Stimulated activated CD8-positive, alpha-beta memory T cell treated with anti-CD3 and anti-CD28 coated beads, Interleukin-7, amount 100 ng/mL, for 48 hours (primary cell): ENCODE measurements around the gene NOC2L.

ENCODE experiments used
- DNase-seq, 2 donors: peaks; one replicate each; pipeline ENCODE4 v3.0.0-alpha.2; 2020; ENCODE audit warnings: low read depth in 1 of 2; ENCODE audit errors: extremely low read depth in 1 of 2

NOC2L gene

DNA sequence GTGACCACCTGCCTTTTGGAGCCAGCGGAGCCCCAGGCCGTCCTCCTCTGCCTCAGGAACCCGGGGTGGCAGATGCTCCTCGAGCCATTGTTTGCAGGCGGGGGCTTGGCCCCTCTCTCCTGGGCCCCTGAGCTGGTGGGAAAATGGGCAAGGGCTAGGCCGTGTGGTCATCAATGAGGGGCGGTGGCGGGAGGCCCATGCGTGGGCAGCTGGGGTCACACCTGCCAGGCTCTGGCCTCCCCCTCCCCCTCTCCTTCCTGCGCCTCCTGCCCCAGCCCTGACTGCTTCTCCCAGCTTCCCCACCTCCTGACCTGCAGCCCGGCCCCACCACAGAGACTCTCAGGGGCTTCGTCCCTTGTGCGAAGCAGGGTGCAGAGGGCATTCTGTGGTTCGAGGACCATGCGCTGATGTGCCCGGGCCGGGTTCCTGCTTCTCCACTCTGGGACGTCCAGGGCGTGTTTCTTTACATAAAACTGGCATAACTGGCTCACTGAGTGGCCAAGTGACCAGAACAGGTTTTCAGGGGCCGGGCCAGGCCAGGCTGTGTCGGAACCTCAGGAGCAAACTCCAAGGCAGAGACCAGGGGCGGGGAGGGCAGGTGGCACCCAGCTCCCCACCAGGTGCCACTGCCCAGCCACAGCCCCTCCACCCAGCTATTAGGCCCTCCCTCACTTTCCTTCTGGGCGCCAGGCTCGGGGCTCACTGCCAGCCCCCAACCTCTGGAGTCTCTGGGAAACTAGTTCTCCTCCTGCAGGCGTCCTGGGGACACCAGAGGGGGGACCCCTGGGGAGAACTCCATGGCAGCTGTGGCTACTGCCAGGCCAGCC, 26.1 kb downstream of the NOC2L start:
- no peak for DNase-seq

GRCh38 chr1:932173-932510, 26.9 kb downstream of the NOC2L start:
- no peak for DNase-seq

GRCh38 chr1:931380-932172, 27.5 kb downstream of the NOC2L start:
- DNase-seq = no peak

DNA sequence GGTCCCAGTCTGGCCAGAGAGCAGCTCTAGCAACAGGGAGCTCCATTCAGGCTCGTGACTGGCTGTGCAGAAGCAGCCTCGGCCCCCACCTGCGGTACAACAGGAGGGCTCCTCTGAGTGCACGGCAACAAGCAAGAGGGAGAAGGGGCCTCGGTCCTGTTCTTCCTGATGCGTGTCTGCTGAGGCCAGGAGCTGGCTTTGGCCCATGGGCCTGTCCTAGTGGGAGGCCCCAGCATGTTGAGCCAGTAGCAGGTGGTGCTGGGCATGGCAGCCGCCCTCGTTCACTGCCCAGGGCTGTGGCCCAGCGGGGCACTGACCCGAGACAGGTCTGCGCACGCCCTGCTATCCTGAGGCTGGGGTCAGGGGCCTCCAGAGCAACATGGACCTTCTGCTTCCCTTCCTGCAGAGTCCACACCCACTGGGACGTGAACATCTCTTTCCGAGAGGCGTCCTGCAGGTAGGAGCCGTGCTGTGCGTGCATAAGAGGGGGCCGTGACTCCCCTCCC, 28.4 kb downstream of the NOC2L start:
- no peak for DNase-seq

- no peak for DNase-seq
Observed at GRCh38 chr1:929712-930632, 29.1 kb downstream of the NOC2L start.

DNA sequence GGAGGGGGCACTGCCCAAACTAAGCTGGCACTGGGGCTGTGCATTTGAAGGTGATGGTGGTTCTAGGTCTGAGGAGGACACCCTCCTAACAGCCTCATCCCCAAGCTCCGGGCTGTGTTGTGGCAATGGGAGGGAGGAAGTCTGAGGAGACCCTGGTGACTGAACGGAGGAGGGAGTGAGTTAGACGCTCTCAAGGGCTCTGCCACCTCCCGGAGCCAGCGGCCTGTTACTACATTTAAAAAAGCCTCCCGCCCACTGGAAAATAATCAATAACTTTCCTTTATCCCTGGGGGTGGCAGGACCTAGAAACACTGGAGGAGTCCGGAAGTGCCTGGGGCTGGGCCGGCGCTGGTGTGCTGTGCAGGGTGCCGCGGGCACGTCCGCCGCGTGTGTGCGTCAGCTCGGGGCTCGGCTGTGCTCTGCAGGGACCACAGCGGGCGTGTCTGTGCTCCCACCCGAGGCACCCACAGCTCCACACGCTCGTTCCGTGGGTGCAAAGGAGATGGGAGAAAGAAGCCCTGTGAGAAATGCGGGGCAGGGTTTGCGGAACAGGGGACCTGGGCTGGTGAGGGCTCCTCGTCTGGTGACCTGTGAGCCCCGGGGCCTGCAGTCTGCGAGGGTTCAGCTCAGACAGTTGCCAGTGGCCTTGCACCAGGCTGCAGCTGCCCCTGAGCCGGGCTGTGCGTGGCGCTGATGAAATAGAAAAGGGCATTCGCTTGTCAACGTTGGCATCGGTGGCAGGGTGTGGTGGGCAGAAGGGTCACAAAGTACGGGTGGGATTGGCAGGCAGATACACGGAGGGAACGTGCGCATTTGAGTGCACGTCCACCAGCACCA, 30.0 kb downstream of the NOC2L start:
- no peak for DNase-seq

DNA sequence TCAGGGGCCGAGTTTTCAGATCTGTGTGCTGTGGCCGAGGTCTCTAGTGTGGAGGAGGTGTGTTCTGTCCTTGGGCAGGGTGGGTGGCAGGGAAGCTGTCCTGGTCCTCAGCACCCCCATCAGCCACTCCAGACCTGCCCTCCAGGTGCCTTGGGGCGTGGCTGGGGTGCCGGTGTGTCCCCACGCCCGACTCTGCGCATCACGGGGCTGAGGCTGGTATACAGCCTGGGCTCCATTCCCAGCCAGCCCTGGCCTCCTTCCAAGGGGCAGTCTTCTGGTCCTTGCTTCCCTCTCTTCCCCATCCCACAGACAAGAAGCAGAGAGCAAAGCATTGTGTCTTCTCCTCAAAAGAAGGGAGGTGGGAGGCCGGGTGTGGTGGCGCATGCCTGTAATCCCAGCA, 31.3 kb downstream of the NOC2L start:
- DNase-seq = no peak

- DNase-seq = no peak
Observed at GRCh38 chr1:927234-927633, 31.8 kb downstream of the NOC2L start.

DNA sequence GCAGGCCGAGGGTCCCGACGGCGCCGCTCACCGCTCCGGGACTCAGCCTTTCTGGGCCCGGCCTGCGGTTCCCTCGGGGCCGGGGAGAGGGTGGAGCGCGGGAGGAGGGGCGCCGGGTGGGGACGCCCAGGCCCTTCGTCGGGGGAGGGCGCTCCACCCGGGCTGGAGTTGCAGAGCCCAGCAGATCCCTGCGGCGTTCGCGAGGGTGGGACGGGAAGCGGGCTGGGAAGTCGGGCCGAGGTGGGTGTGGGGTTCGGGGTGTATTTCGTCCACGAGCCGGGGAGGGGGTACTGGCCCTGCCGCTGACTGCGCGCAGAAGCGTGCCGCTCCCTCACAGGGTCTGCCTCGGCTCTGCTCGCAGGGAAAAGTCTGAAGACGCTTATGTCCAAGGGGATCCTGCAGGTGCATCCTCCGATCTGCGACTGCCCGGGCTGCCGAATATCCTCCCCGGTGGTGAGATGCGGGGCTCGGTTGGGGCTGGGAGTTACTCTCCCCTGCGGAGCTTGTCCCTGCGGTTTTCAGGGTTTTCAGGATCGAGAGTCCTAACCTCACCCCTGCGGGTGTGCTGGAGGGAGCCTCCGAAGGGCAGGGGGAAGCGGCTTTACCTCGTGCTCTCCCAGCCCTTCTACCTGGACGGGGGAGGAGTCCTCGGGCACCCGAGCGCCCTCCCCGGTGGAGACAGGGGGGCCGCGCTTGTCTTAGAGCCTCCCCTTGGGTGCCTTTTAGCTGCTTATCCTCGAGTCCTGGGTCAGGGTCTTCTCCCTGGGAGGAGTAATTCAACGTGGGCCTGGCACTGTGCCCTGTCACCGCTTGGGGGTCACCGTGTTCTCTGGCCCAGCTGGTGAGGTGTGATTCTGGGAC, 33.3 kb downstream of the NOC2L start:
- DNase-seq = no peak

DNA sequence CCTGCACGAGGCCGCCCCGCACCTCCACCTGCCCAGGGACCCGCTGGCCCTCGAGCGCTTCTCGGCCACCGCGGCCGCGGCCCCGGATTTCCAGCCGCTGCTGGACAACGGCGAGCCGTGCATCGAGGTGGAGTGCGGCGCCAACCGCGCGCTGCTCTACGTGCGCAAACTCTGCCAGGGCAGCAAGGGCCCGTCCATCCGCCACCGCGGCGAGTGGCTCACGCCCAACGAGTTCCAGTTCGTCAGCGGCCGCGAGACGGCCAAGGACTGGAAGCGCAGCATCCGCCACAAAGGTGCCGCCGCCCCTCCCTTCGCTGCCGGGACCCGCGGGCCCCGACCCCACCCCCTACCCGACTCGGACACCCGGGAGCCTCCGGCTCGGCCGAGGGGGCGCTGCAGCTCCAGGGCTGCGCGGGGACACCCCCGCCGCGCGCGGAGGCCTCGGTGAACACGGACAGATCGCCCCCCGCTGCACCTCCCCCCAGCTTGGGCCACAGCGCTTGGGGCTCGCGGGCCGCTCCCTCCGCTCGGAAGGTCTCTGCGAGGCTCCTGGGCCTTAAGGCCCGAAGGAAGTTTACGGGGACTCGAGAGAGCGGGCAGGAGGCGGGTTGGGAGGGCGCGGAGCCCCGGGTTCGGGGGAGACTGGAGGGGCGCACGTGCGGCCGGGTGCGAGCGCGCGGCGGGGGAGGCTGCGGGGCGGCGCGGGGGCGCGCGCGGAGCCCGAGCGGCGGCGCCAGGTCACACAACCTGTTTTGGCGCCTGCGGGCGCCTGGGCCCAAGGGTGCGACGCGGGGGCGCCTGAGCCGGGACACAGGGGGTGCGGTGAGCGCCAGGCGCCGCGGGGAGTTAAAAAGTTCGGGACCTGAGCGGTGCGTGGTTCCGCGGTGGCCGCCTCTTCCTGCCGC, 34.1 kb downstream of the NOC2L start:
- DNase-seq = no peak

GRCh38 chr1:923991-924655, 34.9 kb downstream of the NOC2L start:
- no peak for DNase-seq

GRCh38 chr1:923131-923990, 35.7 kb downstream of the NOC2L start, which contains the start of gene SAMD11:
TSS of gene SAMD11 (plus strand) at chr1:923923. CDS start at chr1:924432, 509 bp downstream.
- DNase-seq = no peak

DNA sequence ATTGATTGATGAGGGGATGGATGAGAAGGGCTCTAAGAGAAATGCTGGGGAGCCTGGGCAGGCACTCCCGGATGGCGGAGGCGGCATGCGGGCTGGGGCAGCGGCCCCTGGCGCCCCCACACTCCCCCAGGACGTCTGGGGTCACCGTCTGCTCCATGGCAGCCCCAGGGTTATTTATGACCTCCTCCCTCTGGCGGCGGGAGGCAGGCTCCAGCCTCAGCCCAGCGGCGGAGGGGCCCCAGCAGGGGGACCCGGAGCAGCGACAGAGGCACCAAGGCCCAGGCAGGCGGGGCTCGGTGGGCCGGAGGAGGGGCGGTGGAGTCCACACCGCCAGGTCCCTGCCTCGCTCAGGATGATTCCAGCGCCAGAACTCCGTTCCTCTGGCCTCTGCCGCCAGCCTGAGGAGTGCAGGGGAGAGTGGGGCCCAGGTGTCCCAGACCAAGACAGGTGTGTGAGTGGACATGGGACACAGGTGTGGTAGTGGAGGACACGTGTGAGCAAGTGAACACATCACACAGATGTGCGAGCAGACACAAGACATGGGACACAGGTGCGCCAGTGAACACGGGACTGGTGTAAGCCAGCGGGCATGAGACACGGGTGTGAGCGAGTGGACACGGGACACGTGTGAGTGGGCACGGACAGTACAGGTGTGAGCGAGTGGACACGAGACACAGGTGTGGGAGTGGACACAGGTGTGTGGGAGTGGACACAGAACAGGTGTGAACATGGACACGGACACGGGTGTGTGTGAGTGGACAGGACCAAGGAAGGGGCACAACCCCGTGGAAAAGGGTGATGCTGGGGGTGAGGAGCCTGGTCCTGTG, 37.8 kb downstream of the NOC2L start:
- no peak for DNase-seq

GRCh38 chr1:920521-920920, 38.5 kb downstream of the NOC2L start:
- DNase-seq = no peak

GRCh38 chr1:920010-920409, 39.0 kb downstream of the NOC2L start:
- no peak for DNase-seq
